SK-N-SH (cell line): ENCODE results near the gene HDGF. TPM values are rescaled to one million over a fixed set of nuclear protein-coding genes. Genes with fewer than 3 reads are reported as not detected.

Experiments
- CTCF ChIA-PET: fragments of 300-600, 350-600 bp; formaldehyde crosslinking; extraction: SDS; loops from one replicate; lab custom pipeline; 2021; lab: Yijun Ruan, JAX
- POLR2A ChIA-PET: fragments of 350-600 bp; sonication (Branson Sonifier 250); formaldehyde crosslinking; extraction: SDS; loops from one replicate; lab custom pipeline; 2020; ENCODE audit warnings: antibody characterized with exemption, inconsistent platforms; lab: Yijun Ruan, JAX
- DNase-seq: peaks from one replicate; pipeline ENCODE4 v3.0.0; 2012
- H2AFZ ChIP-seq: fragments of 200-600 bp; sonication (generic); 2 replicates; pipeline ENCODE4 v1.8.1; 2016; ENCODE audit warnings: antibody characterized with exemption, mild to moderate bottlenecking, low read depth
- H3F3A ChIP-seq: fragments of 200-600 bp; sonication (generic); replicated peaks from 2 replicates; pipeline ENCODE3; 2016; ENCODE audit warnings: antibody characterized with exemption, mild to moderate bottlenecking; ENCODE audit not compliant: insufficient read depth
- H3K27ac ChIP-seq, 2 experiments: fragments of 200-500 bp in 1 of 2; fragments of 200-600 bp in 1 of 2; sonication (Bioruptor generic) in 1 of 2; sonication (generic), shearing (Covaris generic) in 1 of 2; 2 replicates each; pipeline versions ENCODE4 v1.5.1 to v1.6.1; 2014 to 2016; ENCODE audit warnings: low read depth in 2 of 2, inconsistent platforms in 1 of 2, low read length in 1 of 2, mild to moderate bottlenecking in 1 of 2, mixed read lengths in 1 of 2
- H3K27me3 ChIP-seq: fragments of 200-600 bp; sonication (generic), shearing (Covaris generic); 2 replicates; pipeline ENCODE4 v1.6.1; 2016; ENCODE audit warnings: mixed run types; ENCODE audit not compliant: insufficient read depth
- H3K36me3 ChIP-seq, 2 experiments: fragments of 200-500 bp in 1 of 2; fragments of 200-600 bp in 1 of 2; sonication (Bioruptor generic) in 1 of 2; sonication (generic) in 1 of 2; replicated peaks in 1 of 2; 2 replicates each; pipeline versions ENCODE3 to v1.5.1; 2014 to 2016; ENCODE audit warnings: low read length in 1 of 2, mild to moderate bottlenecking in 1 of 2; ENCODE audit not compliant: insufficient read depth in 2 of 2, control insufficient read depth in 1 of 2
- H3K4me1 ChIP-seq, 2 experiments: fragments of 200-500 bp in 1 of 2; fragments of 200-600 bp in 1 of 2; sonication (Bioruptor generic) in 1 of 2; sonication (generic), shearing (Covaris generic) in 1 of 2; 2 replicates each; pipeline versions ENCODE4 v1.5.1 to v1.6.1; 2014 to 2016; ENCODE audit warnings: low read depth in 1 of 2, low read length in 1 of 2, mixed run types in 1 of 2; ENCODE audit not compliant: insufficient read depth in 2 of 2, control insufficient read depth in 1 of 2
- H3K4me2 ChIP-seq: fragments of 200-600 bp; sonication (generic), shearing (Covaris generic); 2 replicates; pipeline ENCODE4 v1.6.1; 2017; ENCODE audit warnings: mixed run types
- H3K4me3 ChIP-seq, 2 experiments: fragments of 200-500 bp in 1 of 2; fragments of 200-600 bp in 1 of 2; sonication (Bioruptor generic) in 1 of 2; sonication (generic), shearing (Covaris generic) in 1 of 2; 2 replicates each; pipeline versions ENCODE4 v1.5.1 to v1.8.1; 2014 to 2016; ENCODE audit warnings: low read depth in 2 of 2, inconsistent platforms in 1 of 2, low read length in 1 of 2, mild to moderate bottlenecking in 1 of 2, mixed read lengths in 1 of 2, moderate library complexity in 1 of 2
- H3K79me2 ChIP-seq: fragments of 200-600 bp; sonication (generic); 2 replicates; pipeline ENCODE4 v1.8.1; 2017; ENCODE audit warnings: mild to moderate bottlenecking; ENCODE audit not compliant: insufficient read depth
- H3K9ac ChIP-seq: fragments of 200-600 bp; sonication (generic); 2 replicates; pipeline ENCODE4 v1.6.1; 2017; ENCODE audit warnings: mixed run types
- H3K9me2 ChIP-seq: fragments of 200-600 bp; sonication (generic); 2 replicates; pipeline ENCODE4 v1.6.1; 2017; ENCODE audit warnings: mixed run types
- H3K9me3 ChIP-seq: fragments of 200-600 bp; sonication (generic); 2 replicates; pipeline ENCODE4 v1.6.1; 2017; ENCODE audit warnings: mixed run types, mild to moderate bottlenecking, moderate library complexity
- H4K20me1 ChIP-seq: fragments of 200-600 bp; sonication (generic); 2 replicates; pipeline ENCODE4 v1.6.1; 2017; ENCODE audit warnings: mild to moderate bottlenecking, mixed run types; ENCODE audit not compliant: insufficient read depth
- CTCF ChIP-seq: fragments of 200-600 bp; sonication (generic); IDR thresholded peaks from 2 replicates; pipeline ENCODE4 v1.6.1; 2017; ENCODE audit warnings: antibody characterized with exemption, mild to moderate bottlenecking, moderate library complexity
- EZH2phosphoT487 ChIP-seq: fragments of 200-600 bp; sonication (generic); IDR thresholded peaks from 2 replicates; pipeline ENCODE4 v1.6.1; 2017; ENCODE audit warnings: low read depth, mixed run types, mild to moderate bottlenecking, antibody characterized with exemption, moderate library complexity, borderline replicate concordance
- FOXM1 ChIP-seq: IDR thresholded peaks from 2 replicates; pipeline ENCODE4 v1.4.0; 2012; ENCODE audit warnings: low read depth, mild to moderate bottlenecking
- GABPA ChIP-seq: IDR thresholded peaks from 2 replicates; pipeline ENCODE4 v1.4.0; 2012; ENCODE audit warnings: low read depth, mild to moderate bottlenecking
- NFIC ChIP-seq: IDR thresholded peaks from 2 replicates; pipeline ENCODE4 v1.4.0; 2012; ENCODE audit warnings: borderline replicate concordance
- POLR2AphosphoS5 ChIP-seq: IDR thresholded peaks from 2 replicates; pipeline ENCODE4 v1.6.1; 2012; ENCODE audit warnings: low read depth, low read length
- RFX5 ChIP-seq: IDR thresholded peaks from 2 replicates; pipeline ENCODE4 v1.6.1; 2012; ENCODE audit warnings: mild to moderate bottlenecking, improper control_type of control experiment, low read length
- RXRA ChIP-seq: IDR thresholded peaks from 2 replicates; pipeline ENCODE4 v1.4.0; 2012; ENCODE audit warnings: low read depth, mild to moderate bottlenecking, borderline replicate concordance
- SIN3A ChIP-seq: IDR thresholded peaks from 2 replicates; pipeline ENCODE4 v1.6.1; 2012; ENCODE audit warnings: low read depth, mild to moderate bottlenecking, low read length, moderate library complexity, borderline replicate concordance
- TAF1 ChIP-seq: IDR thresholded peaks from 2 replicates; pipeline ENCODE4 v1.6.1; 2012; ENCODE audit warnings: low read depth, mild to moderate bottlenecking, low read length, moderate library complexity, borderline replicate concordance
- TEAD4 ChIP-seq: IDR thresholded peaks from 2 replicates; pipeline ENCODE4 v1.4.0; 2012; ENCODE audit warnings: mild to moderate bottlenecking, borderline replicate concordance; ENCODE audit not compliant: insufficient read depth
- USF1 ChIP-seq: IDR thresholded peaks from 2 replicates; pipeline ENCODE4 v1.4.0; 2012; ENCODE audit warnings: low read depth, borderline replicate concordance
- YY1 ChIP-seq: IDR thresholded peaks from 2 replicates; pipeline ENCODE4 v1.4.0; 2012; ENCODE audit warnings: low read depth, mild to moderate bottlenecking
- WGBS: methylation state at CpG from one replicate; pipeline ENCODE4 v1.1.6; 2017; ENCODE audit warnings: low lambda C conversion rate; 5-methylcytosine and 5-hydroxymethylcytosine counted together
- polyA plus RNA-seq, 3 experiments: library from polyadenylated mRNA; depleted of rRNA; stranded (reverse); fragments of >200 nt; gene quantifications; 2 replicates each; pipeline ENCODE4 v1.2.3, GENCODE V29; 2012
- TF ChIP-seq, protein P1 (sequence below): IDR thresholded peaks from 2 replicates; pipeline ENCODE4 v1.4.0; 2012; ENCODE audit warnings: low read depth, borderline replicate concordance
- TF ChIP-seq, protein P2 (sequence below): IDR thresholded peaks from 2 replicates; pipeline ENCODE4 v1.4.0; 2012; ENCODE audit warnings: low read depth
- TF ChIP-seq, protein P3 (sequence below): IDR thresholded peaks from 2 replicates; pipeline ENCODE4 v1.6.1; 2012; ENCODE audit warnings: mild to moderate bottlenecking, low read depth, low read length, moderate library complexity

HDGF gene
- polyA plus RNA-seq, 1 of the 3 experiments (the other 2 are of a cell fraction) = 152 TPM

GRCh38 chr1:156750191-156750672 lies 1.2 kb downstream of the HDGF start:
- Histone ChIP-seq H3F3A (peaks cover 35% of the 10 kb centered on the region), H3K9me2 (no peaks in the 10 kb centered on the region), H3K27me3 (no peaks in the 10 kb centered on the region), H3K79me2 (peaks cover 80% of the 10 kb centered on the region), H2AFZ (no peak overlapping the region), H3K4me2 (peak overlapping the region; percentile 88), H3K4me1 (peaks cover 37 to 56% of the 10 kb centered on the region in 2 experiments), H3K4me3 (peak overlapping the region; percentile 78 to 98), H3K9ac (peak overlapping the region; percentile 100), H3K27ac (peak overlapping the region; percentile 100), H3K9me3 (no peaks in the 10 kb centered on the region), H3K36me3 (peaks cover 8 to 15% of the 10 kb centered on the region in 2 experiments), H4K20me1 (no peaks in the 10 kb centered on the region)
- ChIA-PET POLR2A (interaction anchor here (0.6 to 2.3 kb wide), 4 partner anchors 9 to 24 kb away, joined by 3 to 17 read pairs (median 10); partner anchors contain the start of gene MRPL24), CTCF (interaction anchor here (0.6 to 3.9 kb wide), 6 partner anchors 24 to 109 kb away, joined by 3 to 30 read pairs (median 4); partner anchors contain the start of genes INSRR, METTL25B and NES)
- no peak for TF ChIP-seq RXRA
- no peak for TF ChIP-seq TAF1
- no peak for TF ChIP-seq POLR2AphosphoS5
- no peak for TF ChIP-seq TEAD4
- no peak for TF ChIP-seq SIN3A
- TF ChIP-seq, protein P1, sequence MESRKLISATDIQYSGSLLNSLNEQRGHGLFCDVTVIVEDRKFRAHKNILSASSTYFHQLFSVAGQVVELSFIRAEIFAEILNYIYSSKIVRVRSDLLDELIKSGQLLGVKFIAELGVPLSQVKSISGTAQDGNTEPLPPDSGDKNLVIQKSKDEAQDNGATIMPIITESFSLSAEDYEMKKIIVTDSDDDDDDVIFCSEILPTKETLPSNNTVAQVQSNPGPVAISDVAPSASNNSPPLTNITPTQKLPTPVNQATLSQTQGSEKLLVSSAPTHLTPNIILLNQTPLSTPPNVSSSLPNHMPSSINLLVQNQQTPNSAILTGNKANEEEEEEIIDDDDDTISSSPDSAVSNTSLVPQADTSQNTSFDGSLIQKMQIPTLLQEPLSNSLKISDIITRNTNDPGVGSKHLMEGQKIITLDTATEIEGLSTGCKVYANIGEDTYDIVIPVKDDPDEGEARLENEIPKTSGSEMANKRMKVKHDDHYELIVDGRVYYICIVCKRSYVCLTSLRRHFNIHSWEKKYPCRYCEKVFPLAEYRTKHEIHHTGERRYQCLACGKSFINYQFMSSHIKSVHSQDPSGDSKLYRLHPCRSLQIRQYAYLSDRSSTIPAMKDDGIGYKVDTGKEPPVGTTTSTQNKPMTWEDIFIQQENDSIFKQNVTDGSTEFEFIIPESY = no peak
- no peak for TF ChIP-seq FOXM1
- TF ChIP-seq EZH2phosphoT487 = no peak
- no peak for TF ChIP-seq RFX5
- TF ChIP-seq, protein P2, sequence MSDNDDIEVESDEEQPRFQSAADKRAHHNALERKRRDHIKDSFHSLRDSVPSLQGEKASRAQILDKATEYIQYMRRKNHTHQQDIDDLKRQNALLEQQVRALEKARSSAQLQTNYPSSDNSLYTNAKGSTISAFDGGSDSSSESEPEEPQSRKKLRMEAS = no peak
- TF ChIP-seq NFIC = no peak
- no peak for TF ChIP-seq GABPA
- TF ChIP-seq CTCF = no peak
- TF ChIP-seq, protein P3, sequence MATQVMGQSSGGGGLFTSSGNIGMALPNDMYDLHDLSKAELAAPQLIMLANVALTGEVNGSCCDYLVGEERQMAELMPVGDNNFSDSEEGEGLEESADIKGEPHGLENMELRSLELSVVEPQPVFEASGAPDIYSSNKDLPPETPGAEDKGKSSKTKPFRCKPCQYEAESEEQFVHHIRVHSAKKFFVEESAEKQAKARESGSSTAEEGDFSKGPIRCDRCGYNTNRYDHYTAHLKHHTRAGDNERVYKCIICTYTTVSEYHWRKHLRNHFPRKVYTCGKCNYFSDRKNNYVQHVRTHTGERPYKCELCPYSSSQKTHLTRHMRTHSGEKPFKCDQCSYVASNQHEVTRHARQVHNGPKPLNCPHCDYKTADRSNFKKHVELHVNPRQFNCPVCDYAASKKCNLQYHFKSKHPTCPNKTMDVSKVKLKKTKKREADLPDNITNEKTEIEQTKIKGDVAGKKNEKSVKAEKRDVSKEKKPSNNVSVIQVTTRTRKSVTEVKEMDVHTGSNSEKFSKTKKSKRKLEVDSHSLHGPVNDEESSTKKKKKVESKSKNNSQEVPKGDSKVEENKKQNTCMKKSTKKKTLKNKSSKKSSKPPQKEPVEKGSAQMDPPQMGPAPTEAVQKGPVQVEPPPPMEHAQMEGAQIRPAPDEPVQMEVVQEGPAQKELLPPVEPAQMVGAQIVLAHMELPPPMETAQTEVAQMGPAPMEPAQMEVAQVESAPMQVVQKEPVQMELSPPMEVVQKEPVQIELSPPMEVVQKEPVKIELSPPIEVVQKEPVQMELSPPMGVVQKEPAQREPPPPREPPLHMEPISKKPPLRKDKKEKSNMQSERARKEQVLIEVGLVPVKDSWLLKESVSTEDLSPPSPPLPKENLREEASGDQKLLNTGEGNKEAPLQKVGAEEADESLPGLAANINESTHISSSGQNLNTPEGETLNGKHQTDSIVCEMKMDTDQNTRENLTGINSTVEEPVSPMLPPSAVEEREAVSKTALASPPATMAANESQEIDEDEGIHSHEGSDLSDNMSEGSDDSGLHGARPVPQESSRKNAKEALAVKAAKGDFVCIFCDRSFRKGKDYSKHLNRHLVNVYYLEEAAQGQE = no peak
- TF ChIP-seq USF1 = no peak
- TF ChIP-seq YY1 = no peak
- DNase-seq = no peak
- 4% methylated on average over 3 of the region's 5 CpGs for WGBS
